C4-2B (cell line): ENCODE data around the gene TSEN15.

ENCODE experiments used
- H3K27ac ChIP-seq: fragments of 450-650 bp; 2 replicates; pipeline ENCODE4 v1.5.1; 2017
- ZFX ChIP-seq: fragments of 450-650 bp; IDR thresholded peaks from 2 replicates; pipeline ENCODE4 v1.6.1; 2017
- TF ChIP-seq, protein P1 (sequence below): fragments of 450-650 bp; conservative IDR thresholded peaks from 2 replicates; pipeline ENCODE4 v1.5.1; 2017; ENCODE audit warnings: mild to moderate bottlenecking

The TSEN15 gene

DNA sequence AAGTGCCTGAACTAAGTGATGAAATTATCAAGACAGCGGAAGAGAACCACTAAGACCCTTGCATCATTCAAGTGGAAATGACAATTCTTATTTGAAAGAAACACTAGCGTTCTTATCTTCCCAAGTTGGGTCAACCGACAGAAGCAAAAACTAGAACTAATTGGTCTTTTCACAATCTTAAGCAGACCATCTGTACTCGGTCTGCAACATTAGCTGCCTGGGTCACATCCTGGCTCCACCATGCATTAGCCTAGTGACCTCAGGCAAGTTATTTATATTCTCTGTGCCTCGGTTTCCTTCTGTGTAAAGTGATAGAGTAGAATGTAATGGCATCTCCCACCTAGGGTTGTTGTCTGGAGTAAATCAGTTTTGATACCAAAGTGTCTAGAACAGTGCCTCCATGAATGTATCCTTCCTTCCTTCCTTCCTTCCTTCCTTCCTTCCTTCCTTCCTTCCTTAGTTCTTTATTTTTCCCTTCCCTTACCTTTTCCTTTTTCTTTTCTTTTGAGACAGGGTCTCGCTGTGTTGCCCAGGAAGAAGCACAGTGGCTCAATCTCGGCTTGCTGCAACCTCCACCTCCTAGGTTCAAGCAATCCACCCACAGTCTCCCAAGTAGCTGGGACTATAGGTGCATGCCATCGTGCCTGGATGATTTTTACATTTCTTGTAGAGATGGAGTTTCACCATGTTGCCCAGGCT is 20.0 kb upstream of the TSEN15 start:
- H3K27ac ChIP-seq: no peak overlapping the region
- TF ChIP-seq, protein P1, sequence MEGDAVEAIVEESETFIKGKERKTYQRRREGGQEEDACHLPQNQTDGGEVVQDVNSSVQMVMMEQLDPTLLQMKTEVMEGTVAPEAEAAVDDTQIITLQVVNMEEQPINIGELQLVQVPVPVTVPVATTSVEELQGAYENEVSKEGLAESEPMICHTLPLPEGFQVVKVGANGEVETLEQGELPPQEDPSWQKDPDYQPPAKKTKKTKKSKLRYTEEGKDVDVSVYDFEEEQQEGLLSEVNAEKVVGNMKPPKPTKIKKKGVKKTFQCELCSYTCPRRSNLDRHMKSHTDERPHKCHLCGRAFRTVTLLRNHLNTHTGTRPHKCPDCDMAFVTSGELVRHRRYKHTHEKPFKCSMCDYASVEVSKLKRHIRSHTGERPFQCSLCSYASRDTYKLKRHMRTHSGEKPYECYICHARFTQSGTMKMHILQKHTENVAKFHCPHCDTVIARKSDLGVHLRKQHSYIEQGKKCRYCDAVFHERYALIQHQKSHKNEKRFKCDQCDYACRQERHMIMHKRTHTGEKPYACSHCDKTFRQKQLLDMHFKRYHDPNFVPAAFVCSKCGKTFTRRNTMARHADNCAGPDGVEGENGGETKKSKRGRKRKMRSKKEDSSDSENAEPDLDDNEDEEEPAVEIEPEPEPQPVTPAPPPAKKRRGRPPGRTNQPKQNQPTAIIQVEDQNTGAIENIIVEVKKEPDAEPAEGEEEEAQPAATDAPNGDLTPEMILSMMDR: no peak
- no peak for TF ChIP-seq ZFX

DNA sequence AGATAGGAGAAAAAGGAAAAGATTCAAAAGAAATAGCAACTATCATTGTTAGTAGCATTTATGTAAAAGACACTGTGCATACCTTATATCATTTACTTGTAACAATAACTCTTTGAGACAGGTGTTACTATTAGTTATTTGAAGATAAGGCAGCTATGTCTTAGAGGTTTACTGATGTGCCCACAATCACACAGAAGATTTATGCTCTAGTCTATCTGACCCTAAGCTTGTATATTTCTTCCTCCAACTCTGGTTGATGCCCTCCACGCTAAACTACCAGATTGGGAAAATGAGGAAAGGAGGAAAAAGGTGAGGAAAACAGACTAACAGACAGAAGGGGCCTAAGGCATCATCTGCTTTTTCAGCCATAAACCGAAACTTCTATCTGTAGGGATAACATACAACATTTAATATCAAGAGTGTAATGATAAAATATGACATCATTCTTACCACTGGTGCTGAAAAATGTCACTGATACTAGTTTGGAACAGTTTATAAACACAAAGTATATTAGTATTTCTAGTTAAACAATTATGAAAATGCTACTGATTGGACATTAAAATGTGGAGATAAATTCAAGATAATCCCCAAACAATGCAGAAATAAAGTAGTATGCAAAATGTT is 19.1 kb upstream of the TSEN15 start:
- no peak overlapping the region for H3K27ac ChIP-seq
- no peak for TF ChIP-seq ZFX
- TF ChIP-seq, protein P1: no peak

DNA sequence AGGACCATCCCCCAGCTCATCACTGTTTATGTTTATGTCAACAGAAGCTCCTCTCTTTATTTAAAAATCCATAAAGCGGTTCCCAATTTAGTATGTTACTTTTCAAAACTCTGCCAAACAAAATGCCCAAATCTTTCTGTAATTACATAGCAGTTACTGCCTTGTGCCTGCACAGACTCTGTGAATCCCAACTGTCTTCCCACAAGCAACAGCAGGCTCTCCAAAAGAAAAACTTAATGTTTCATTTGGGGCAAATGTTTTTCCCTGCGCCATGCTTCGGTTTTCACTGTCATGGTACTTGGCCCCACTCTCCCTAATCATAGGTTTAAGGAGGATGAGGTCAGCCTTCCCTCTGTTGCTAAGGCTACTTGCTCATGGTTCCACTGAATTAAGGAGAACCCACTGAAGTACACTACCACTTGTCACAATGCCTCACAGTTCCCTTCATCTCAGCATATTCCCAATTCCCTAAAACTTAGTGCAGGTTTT is 18.6 kb upstream of the TSEN15 start:
- TF ChIP-seq, protein P1: no peak
- TF ChIP-seq ZFX: no peak
- H3K27ac ChIP-seq: no peak overlapping the region

DNA sequence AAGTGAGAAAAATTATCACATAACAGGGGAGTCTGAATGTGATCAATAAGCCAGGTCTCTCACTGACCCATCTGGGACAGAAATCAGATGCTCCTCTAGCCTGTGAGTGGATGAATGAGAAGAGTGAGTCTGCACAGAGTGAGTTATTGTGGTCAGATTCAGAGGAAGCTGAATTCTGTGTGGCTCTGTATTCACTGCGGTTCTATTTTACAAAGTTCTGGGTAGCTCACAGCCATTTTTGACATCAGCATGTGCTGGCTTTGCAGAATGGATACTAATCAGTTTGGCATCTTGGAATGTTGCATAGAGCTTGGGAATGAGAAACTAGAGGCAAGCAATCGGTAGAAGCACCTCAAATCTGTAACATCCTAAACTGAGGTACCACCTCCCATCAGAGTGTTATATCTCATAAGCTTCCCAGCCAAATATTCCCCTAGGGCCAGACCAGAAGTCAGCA is 17.8 kb upstream of the TSEN15 start:
- TF ChIP-seq ZFX: no peak
- TF ChIP-seq, protein P1: no peak
- no peak overlapping the region for H3K27ac ChIP-seq

DNA sequence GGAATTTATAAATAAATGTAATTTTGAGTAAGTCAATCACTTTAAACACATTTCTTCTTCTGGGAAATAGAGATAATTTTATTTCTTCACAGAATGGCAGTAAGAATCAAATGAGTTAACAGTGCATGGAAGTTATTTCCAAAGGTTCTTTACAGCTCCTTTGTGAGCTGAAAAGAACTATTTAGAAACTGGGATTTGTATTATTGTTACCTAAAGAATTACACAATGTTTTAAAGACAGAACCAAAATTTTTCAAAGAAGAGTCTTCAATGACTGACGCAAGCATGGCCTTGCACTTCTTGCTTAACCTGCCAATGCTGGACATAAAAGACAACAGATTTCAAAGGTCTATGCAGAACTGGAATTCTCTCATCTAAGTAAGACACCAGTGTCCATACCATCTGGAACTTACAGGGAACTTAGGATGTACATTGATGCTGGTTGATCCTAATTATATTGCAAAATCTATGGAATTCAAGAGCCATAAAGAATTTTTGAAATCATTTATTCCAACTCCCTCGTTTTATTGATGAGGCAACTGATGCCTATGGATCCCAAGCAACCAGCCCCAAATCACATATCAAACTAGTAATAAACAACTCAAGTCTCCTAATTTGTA is 16.7 kb upstream of the TSEN15 start:
- no peak overlapping the region for H3K27ac ChIP-seq
- TF ChIP-seq, protein P1: no peak
- TF ChIP-seq ZFX: no peak

DNA sequence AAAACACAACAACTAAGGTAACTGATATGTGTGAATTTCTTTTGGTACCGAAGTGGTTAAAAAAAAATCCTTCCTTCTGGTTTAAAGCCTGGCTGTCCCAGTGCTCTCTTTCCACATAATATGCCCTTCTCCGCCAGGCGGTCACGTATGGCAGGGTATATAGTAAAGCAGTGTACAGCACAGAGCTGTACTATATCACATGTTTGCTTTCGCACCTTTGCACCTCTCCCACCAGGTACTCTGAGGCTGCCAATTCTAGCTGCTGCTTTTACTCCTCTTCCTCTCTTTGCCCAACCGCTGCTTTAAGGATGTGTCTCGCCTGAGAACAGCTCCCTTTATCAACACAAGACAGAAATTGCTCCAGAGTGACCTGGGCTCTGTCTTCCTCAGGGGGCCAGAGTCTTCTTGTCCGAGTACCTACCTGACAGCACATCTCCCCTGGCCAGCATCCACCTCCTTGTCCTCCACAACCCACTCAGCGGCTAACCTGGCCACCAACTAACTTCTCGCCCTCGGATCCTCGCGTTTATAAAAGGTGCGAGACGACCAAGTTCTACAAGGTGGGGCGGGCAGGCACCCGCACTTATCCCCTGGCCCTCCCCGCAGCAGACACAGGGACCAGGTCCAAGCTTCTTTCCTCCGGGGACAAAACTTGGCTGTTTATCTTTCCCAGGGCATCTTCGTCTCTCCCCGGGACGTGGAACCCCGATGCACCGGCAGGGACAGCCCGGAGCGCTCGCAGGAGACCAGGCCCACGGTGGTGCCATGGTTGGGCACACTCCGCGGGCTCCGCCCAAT is 15.6 kb upstream of the TSEN15 start:
- no peak overlapping the region for H3K27ac ChIP-seq
- TF ChIP-seq ZFX: no peak
- TF ChIP-seq, protein P1: no peak
